Epithelial cell of esophagus (primary cell): ENCODE data around the gene GPX1.
"Not testable (repeated sequence)": the region's sequence is repeated elsewhere in the genome, so short reads cannot be mapped to it uniquely, and the experiment has no call there.

Source experiments
- DNase-seq: peaks from one replicate; pipeline ENCODE4 v3.0.0; 2010; ENCODE audit warnings: low read depth
- H3K4me3 ChIP-seq: 2 replicates; pipeline ENCODE4 v1.5.1; 2011; ENCODE audit warnings: mild to moderate bottlenecking, low read length, control low read depth
- TF ChIP-seq, protein P1 (sequence below): IDR thresholded peaks from 2 replicates; pipeline ENCODE4 v1.5.1; 2011; ENCODE audit warnings: low read depth, mild to moderate bottlenecking, low read length, control low read depth, inconsistent platforms; ENCODE audit not compliant: insufficient read depth; ENCODE audit errors: missing control alignments

The GPX1 gene

DNA sequence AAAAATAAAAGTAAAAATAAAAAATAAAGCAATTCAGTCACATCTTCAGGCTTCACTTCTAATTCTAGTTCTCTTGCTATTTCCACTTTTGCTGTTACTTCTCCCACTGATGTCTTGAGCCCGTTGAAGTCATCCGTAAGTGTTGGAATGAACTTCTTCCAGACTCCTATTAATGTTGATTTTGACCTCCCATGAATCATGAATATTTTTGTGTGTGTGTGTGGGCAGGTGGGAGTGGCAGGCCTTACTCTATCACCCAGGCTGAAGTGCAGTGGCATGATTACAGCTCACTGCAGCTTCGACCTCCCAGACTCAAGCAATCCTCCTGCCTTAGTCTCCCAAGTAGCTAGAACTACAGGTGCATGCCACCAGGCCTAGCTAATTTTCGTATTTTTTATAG is 29.0 kb downstream of the GPX1 start:
- H3K4me3 ChIP-seq, result no peak overlapping the region
- peak; percentile 64 for DNase-seq

DNA sequence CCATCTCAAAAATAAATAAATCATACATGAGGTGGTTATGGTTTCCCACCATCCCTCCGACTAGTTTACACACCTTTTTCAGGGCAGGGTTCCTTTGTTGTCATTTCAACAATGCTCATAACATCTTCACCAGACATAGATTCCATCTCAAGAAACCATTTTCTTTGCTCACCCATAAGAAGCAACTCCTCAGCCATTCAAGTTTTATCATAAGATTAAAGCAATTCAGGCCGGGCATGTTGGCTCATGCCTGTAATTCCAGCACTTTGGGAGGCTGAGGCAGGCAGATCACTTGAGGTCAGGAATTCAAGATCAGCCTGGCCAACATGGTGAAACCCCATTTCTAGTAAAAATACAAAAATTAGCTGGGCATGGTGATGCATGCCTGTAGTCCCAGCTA is 29.8 kb downstream of the GPX1 start:
- DNase-seq, result peak; percentile 52
- not testable (repeated sequence) for H3K4me3 ChIP-seq

More for the DNA sequence above, 29.0 kb downstream of the GPX1 start:
- TF ChIP-seq, protein P1, sequence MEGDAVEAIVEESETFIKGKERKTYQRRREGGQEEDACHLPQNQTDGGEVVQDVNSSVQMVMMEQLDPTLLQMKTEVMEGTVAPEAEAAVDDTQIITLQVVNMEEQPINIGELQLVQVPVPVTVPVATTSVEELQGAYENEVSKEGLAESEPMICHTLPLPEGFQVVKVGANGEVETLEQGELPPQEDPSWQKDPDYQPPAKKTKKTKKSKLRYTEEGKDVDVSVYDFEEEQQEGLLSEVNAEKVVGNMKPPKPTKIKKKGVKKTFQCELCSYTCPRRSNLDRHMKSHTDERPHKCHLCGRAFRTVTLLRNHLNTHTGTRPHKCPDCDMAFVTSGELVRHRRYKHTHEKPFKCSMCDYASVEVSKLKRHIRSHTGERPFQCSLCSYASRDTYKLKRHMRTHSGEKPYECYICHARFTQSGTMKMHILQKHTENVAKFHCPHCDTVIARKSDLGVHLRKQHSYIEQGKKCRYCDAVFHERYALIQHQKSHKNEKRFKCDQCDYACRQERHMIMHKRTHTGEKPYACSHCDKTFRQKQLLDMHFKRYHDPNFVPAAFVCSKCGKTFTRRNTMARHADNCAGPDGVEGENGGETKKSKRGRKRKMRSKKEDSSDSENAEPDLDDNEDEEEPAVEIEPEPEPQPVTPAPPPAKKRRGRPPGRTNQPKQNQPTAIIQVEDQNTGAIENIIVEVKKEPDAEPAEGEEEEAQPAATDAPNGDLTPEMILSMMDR, result no peak

DNA sequence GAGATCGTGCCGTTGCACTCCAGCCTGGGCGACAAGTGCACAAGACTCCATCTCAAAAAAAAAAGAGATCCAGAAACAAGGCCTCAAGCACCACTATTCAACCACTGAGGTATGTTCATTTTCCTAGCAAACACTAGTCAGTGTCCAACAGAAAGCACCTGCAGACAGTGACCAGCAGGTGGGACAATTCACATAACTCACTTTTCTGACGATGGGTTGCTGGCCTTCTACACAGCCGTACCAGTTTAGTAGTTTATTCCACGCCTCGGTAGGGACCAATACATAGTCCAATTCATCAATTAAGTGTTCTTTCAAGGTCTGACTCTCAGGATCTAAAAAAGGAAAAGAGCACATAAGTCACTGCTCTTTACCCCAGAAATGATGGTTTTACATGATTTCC is 30.7 kb downstream of the GPX1 start:
- H3K4me3 ChIP-seq, result no peak overlapping the region
- DNase-seq, result no peak
- TF ChIP-seq, protein P1, result peak; percentile 42

DNA sequence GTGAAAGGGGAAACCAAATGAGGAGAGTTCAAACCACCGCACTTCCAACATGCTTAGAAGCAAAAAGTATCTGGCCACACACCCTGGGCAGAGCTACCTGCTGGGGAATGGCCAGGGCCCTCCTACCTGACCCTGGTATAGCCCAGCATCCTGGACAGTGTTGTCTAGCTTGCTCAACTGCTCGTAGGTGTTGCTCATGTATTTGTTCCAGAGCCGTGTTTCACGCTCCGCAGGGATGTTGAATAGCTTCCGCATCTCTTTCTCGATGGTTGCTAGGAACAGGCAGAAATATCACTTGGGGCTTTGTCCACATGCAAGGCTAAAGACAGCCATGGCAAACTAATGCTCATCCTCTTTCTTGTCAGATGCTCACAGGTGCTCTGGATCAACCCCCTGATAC is 33.4 kb downstream of the GPX1 start:
- TF ChIP-seq, protein P1, result no peak
- no peak for DNase-seq
- H3K4me3 ChIP-seq, result no peak overlapping the region

DNA sequence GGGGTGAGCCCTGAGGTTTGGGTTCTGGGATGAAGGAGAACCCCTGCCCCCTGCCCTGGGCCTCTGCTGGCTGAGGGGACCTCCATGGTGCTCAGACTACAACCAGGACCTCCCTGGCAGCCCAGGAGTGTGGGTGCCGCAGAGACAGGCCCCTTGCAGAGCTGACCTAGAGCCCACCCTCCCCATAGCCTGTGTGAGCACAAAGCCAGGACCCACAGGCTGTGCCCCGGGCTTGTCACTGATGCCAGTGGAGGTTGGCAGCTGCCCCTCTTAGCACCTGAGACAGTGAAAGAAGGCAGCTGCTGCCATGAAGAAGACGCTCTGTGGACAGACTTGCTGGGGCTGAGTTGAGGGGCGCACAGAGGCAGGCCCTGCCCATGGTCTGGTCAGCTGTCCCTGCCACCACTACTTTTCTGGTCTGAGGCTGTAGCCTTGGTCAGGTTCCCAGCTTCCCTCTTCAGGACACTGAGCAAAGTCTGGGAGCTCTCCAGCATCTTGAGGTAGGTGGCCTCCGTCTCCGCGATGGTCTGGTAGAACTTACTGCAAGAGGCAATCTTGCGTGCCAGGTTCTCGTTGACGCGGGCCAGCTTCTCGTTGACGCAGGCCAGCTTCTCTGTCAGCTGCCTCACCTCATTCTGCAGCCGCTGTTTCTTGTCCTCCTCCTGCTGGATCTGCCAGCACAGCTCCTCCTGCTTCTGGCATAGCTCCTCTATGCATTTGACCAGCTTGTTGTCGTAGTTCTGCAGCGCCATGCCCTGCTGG is 41.3 kb downstream of the GPX1 start:
- DNase-seq, result no peak
- TF ChIP-seq, protein P1, result no peak
- no peak overlapping the region for H3K4me3 ChIP-seq

DNA sequence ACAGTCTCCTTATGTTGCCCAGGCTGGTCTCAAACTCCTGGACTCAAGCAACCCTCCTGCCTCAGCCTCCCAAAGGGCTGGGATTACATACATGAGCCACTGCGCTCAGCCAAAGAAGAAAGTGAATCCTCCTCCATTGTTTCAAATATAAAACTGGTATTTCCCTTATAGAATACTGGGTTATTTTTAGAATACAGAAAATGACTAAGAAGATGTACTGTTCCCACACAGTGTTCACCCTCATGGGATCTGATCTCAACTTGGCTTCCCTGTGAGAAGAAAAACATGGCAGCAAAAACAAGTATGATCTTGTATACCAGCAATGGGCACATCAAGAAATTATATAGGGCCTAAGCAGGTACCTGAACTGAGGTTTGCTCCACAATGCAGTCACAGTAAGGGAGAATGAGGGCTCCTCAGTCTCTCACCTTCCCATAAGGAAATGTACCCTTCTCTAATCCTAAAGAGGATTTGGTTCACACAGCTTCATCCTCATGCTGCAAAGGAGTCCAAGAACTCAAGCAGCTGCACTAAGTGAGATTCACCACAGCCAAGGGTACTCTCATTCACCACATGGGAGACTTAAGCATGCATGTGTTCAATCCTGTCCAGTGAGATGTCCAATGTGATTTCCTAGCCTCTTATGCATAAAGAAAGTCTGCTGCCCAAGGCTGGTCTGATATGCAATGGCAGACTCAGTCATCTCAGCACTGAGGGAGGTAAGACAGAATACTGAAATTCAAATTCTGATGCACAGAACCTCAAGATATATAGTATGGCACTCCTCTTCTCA is 44.1 kb downstream of the GPX1 start:
- H3K4me3 ChIP-seq, result no peak overlapping the region
- DNase-seq, result peak; percentile 63
- TF ChIP-seq, protein P1, result no peak

DNA sequence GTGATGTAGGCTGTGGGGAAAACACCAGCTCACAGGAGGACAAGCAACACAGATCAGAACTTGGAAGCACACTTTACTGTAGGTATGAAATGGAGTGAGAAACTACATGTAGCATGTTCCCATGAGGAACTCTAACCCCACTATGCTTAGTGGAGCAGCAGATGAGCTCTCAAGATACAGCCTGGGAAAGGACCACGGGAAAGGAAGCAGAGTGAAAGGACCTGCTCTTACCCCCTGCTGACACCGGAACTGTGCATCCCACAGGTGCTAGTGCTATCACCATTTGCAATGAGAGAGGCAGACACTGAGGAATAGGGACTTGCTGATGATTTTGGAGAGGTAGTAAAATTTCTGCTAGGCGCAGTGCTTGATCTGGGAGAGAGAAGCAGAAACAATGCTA is 46.9 kb downstream of the GPX1 start:
- DNase-seq, result no peak
- TF ChIP-seq, protein P1, result no peak
- no peak overlapping the region for H3K4me3 ChIP-seq
